Left forelimb (tissue), 1 donor: ENCODE results near the gene EBPL.
"Not testable (repeated sequence)": the region's sequence is repeated elsewhere in the genome, so short reads cannot be mapped to it uniquely, and the experiment has no call there.

Experiments used
- DNase-seq: peaks from one replicate; pipeline ENCODE4 v3.0.0-alpha.2; 2018; ENCODE audit warnings: low spot score

The EBPL gene

DNA sequence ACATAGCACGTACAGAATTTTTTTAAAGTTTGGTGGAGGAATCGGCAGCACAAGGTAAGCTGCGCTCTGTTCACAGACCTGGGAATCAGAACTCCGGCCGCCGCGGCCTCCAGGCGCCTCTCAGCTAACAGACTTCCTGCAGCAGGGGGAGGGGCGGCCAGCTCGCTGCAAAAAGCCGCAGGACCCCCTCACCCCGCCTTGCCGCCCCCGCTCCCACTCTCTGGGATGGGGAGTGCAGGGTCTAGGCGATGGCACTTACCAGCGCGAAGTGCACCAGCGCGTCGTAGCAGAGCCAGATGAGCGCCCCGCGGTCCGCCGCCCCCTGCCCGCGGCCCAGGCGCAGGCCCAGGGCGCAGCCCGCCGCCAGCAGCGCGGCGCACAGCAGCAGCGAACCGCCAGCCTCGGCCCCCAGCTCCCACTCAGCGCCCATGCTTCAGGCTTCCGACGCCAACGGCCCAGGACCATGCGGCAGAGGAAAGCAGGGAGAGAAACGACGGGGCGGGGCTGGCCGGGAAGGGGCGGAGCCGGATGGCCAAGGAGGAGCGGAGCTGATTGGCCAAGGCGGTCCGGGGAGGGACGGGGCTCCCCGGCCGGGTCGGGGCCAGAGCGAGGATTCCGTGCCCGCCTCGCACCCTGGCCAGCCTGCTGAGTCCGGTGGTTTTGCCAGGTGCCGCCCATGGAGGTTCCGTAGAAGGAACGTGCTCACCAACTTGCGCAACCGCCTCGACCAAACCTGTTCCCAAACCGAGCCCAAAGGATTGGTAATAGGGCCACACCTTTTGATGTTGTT lies at the start of gene EBPL:
EBPL (minus strand) TSS at position 492 of the 790 bp plus-strand sequence; CDS start at position 430, 62 bp downstream.
- peak; percentile 97 for DNase-seq

DNA sequence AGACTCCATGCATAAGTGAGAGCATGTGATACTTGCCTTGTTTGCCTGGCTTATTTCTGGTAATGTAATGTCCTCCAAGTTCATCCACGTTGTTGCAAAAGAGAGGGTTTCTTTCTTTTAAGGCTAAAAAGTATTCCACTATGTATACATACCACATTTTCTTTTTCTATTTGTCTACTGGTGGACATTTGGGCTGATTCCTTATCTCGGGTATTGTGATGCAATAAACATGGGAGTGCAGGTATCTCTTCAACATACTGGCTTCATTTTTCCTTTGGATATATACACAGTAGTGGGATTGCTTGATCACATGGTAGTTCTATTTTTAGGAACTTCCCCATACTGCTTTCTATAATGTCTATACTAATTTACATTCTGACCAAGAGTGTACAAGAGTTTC lies 49.6 kb upstream of the EBPL start:
- no peak for DNase-seq

DNA sequence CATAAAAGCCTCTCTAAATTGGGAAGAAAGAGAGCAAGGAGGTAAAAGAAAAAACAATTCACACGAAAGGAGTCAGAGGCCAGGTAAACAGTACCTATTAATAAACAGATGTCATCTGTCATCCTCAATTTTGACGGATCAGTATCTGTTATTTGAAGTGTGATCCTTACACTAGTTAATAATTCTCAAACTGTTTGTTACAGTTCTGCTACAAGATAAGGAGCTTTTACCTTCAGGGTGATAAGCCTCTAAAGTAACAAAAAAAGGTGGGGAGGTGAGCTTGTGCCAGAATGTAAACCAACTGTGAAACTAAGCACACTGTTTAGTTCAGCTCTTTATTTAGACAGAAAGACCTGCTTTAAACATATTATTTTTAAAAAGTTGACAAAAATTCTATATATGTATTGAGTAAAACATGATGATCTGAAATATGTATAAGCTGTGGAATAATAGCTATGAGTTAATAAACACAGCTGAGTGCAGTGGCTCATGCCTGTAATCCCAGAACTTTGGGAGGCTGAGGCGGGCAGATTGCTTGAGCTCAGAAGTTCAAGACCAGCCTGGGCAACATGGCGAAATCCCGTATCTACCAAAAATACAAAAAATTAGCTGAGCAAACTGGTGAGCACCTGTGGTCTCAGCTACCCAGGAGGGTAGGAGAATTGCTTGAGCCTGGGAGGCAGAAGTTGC lies 48.4 kb upstream of the EBPL start:
- DNase-seq, result no peak

DNA sequence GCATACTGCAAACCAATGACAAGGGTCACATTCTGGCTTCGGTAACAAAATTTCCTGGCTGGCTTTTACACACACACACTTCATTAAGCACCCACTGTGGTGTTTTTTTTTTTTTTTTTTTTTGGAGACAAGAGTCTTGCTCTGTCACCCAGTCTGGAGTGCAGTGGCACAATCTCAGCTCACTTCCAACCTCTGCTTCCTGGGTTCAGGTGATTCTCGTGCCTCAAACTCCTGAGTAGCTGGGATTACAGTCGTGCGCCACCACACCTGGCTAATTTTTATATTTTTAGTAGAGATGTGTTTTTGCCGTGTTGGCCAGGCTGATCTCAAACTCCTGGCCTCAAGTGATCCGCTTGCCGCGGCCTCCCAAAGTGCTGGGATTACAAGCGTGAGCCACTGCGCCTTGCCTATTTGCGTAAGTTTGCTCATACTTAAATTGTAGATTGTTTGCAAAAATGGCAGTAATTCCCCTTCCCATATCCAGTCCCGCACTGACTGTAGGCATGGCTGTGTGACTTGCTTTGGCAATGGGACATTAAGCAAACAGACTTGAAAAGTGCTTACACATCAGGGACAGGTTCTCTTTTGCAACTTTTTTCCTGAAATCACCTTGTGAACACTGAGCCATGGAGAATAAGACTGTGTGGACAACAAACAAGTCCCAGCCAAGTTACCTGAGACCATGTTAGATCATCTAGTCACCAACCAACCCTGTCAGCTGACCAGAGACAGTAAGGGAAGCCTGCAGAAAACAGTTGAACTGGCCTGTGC lies 42.1 kb upstream of the EBPL start:
- DNase-seq, result no peak

DNA sequence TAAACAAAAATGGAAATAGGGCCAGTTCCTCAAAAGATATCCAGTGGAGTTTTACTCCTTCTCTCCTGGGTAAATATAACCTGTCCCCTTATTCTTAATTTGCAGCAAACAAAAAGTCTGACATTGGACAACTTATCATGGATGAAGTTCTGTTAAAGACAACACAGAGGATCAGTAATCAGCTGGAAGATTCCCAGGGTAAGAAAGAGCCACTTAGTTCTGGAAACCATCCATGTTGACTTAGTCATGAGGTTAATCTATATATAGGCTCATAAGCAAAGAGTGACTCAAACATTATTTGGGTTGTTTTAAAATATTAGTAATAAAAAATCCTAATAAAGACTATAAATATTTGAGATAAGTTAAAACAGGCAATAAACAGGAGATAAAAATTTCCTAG lies 40.5 kb upstream of the EBPL start:
- no peak for DNase-seq

DNA sequence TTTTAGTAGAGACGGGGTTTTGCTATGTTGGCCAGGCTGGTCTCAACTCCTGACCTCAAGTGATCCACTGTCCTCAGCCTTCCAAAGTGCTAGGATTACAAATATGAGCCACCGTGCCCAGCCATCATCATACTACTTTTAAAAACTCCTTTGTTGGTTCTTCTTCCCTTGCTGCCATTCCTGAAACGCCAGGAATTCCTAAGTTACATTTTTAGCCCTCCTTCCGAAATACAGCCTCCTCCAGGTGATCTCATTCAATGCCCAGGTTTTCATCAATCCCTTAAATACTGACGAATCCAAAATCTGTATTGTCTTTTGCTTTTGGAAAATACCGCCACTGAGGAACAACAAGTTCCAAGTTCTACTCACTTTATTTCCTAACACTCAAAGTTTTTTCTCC lies 25.3 kb upstream of the EBPL start:
- no peak for DNase-seq

DNA sequence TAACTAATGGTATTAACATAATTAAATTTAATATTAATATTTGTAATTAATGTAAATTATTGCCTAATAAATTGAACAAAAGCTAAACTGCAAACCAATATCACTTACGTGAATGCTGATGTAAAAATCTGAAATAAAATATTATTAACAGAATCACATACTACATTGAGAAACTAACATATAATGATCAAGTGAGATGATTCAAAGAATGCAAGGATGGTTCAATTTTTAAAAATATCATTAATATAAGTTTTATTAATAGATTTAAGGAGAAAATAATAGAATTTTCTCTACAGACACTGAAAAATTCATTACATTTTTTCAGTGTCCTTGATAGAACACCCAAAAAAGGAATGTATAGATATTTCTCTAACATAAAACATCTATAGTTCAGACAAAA lies 23.5 kb upstream of the EBPL start:
- DNase-seq, result no peak

DNA sequence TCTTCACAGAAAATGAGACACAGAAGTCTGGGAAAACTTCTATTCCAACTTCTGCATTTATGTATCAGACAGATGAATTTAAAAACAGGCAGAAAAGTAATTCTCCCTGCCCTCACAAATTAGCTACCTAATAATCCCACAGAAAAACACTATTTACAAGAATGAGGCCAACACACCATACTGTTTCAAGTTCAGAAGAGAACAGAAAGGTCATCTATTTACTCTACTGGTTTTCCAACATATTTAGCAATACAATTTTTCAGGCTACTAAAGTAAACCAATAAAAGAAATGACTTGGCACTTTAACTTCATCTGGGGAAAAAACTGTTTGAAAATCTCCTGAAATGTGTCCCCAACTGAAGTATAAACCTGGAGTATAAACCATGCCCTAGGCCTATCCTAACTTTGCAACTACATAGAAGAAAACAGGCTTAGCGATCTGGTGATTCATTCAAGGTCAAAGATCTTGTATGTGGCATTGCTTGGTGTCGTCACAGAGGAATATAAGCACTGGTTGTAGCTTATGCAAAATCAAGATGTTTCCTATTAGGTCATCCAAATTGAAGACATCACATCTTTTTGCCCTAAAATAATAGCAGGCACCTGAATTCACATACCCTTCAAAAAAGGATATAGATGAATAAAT lies 20.1 kb upstream of the EBPL start:
- no peak for DNase-seq

DNA sequence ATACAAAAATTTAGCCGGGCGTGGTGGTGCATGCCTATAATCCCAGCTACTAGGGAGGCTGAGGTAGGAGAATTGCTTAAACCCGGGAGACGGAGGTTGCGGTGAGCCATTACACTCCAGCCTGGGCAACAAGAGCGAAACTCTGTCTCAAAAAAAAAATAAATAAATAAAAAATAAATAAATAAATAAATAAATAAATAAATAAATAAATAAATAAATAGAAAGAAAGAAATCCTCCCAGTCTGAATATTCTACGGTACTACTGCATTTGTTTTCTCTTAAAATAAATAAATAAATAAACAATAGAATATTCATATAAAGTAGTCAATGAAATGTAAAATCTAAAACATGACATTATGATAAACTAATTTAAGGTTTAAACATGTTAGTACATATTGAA lies 13.0 kb upstream of the EBPL start:
- not testable (repeated sequence) for DNase-seq

DNA sequence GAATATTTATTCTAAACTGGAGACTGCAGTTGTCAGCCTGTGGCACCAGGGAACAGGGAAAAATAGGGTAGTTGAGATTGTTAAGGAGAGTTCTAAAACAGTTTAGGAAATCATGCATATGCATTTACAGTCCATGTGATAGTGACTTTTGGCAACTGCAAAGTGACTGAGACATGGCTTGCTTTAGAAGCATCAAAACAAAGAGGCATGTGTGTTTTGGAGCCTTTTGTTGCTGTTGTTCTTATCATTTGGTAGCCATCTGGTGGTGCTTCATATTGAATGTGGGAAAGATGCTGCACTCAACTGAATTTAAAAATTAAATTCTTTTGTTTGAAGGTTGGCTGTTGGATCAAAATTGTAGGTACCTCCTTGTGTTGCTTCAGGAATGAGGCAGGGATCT lies 10.2 kb upstream of the EBPL start:
- DNase-seq, result no peak

DNA sequence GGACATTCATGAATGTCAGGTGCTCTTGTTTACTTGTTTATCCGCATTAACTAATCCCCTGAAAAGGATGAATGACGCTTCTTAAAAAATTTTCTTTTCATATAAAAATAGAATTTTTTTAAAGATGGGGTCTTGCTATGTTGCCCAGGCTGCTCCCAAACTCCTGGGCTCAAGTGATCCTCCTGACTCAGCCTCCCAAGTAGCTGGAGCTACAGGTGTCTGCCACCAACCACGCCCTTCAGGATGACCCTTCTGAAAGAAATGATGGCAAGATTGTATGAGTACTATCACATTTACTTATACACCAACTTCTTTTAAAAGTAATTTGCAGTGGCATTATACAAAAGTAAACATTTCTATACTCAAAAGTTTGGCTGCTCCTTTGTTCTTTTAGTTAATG lies 6.2 kb upstream of the EBPL start:
- no peak for DNase-seq

DNA sequence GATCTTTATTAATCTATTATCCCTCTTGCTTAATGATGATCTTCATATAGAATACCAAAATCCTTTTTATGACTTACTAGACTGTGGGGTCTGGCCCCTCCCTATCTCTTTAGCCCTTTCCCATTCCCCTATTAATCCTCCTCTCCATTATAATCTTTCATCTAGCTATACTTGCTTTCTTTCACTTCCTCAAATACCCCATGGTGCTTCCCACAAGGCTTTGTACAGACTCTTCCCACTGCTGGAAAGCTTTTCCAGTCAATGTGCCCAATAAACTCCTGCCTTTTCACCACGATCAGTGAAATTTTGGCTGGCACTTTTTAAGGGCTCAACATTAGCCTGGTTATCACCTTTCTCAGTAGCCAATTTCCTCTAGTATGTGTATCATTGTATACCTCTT lies 3.2 kb upstream of the EBPL start:
- DNase-seq, result no peak

DNA sequence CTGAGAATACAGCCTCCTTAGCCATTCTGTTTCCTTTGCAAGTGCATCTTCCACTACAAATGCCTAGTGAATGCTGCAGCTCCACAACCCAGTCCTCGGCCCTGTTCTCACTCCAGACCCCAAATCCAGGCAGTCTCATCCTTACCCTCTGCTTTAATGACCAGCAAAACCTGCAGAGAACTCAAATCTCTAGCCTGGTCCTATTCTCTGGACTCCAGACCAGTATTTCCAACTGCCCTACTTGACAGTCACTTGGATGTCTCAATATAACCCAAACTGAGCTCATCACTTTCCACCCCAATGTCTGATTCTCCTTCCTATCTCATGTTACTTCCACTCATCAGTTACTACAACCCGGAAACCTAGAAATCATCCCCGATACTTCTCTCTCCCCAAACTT lies 2.6 kb upstream of the EBPL start:
- DNase-seq, result no peak

DNA sequence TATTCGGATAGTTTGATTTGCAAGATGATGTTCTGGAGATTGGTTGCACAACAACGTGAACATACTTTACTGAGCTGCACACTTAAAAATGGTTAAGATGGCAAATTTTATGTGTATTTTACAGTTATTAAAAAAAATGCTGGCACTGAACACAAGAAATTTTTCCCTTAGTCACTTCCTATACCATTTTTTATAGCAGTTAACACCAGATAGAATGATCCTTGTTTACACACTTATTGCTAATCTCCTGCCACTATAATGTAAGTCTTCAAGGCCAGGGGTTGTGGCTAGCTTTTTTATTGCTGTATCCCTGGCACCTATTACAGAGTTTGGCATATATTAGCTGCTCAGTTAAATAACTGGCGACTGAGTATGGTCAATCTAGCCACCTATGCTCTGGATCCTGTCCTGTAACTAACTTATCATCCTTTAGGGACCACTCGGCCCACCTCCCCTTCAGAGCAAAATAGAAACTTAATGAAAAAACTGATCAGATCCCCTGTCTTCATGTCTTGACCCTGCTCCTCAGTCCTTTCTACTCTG lies 2.0 kb upstream of the EBPL start:
- DNase-seq, result no peak

DNA sequence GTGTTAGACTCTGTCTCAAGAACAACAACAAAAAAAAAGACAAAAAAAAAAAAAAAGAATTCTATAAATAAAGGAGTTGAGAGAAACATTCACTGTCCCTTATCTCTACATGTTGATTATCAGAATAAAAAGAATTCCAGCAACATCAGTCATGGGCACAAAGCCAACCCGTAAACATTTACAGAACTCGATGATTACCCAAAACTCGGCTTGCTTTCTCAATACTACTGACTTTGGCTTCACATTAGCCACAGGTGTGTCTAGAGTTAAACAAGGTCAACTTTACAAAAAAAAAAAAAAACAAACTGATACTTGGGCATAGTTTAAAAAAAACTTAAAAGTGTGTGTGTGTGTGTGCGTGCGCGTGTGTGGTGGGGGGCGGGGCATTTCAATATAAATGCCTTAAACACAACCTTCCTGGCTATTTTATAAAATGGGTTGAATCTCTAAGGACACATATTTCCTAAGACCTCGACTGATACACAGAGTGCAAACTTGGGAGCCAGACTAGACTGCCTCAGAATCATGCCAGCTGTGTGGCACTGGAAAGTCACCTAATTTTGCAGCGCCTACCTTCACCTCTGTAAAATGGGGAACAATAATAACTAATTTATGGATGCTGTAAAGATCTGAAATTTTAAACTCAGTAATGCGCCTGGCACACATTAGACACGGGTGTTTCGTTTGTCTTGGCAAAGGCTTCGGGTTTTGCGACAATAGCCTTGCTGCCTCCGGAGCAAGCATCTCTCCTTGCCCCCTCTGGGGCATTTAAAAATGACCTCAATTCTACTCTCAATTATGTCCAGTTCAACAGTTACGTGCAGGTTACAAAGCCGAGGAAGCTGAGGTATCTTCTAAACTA lies 922 bp downstream of the EBPL start:
- DNase-seq, result no peak

DNA sequence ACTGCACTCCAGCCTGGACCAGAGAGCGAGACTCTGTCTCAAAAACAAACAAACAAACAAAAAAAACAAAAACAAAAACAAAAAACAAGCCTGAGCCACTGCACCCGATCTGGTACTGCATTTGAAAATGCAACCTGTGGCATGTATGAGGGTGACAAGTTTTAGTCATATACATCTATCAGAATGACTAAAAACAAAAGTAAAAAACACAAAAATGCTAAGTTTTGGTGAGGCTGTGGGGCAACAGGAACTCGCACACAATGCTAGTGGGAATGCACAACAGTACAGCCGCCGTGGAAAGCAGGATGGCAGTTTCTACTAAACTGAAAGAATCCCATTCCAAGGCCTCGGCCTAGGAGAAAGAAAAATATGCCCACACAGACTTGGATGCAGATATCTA lies 7.8 kb downstream of the EBPL start:
- DNase-seq, result no peak

DNA sequence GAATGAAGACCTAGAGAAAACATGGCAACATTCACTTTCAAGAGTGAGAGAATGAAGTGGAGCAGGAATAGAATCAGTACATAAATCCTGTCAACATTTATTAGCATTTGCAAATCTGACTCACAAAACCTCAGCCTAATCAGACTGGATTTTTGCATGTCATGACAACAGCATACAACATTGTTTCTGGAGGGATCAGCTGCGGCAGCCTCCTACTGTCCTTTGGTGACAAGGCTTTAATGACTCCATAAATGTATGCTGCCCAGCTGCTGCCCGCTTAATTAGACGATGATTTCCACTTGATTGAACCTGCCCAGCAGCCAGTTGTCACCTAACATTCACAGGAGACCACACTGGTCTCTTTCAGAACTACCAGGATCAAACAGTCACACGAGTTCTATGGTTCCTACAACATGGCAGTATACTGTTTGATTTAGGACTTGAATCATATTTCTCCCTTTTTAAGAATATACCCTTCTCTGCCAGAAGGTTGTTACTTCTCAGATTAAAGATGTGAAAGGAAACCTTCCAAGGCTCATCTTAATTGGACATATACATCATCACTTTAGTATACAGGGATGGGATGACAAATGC lies 9.3 kb downstream of the EBPL start:
- DNase-seq, result no peak

DNA sequence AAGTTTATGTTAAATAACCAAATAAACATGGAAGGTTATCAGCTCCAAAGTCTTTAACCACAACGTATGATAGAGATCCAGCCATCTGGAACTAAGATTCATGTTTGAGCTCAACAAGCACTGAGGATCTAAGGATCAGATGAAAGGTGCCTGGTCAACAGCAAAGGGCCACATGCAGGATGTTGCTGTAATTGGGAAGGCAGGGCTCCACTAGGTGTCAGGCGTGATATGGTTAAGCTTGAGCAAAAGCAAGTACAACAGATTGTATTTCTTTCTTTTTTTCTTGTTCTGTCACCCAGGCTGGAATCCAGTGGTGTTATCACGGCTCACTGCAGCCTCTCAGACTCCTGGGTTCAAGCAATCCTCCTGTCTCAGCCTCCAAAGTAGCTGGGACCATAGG lies 12.0 kb downstream of the EBPL start:
- DNase-seq, result no peak

DNA sequence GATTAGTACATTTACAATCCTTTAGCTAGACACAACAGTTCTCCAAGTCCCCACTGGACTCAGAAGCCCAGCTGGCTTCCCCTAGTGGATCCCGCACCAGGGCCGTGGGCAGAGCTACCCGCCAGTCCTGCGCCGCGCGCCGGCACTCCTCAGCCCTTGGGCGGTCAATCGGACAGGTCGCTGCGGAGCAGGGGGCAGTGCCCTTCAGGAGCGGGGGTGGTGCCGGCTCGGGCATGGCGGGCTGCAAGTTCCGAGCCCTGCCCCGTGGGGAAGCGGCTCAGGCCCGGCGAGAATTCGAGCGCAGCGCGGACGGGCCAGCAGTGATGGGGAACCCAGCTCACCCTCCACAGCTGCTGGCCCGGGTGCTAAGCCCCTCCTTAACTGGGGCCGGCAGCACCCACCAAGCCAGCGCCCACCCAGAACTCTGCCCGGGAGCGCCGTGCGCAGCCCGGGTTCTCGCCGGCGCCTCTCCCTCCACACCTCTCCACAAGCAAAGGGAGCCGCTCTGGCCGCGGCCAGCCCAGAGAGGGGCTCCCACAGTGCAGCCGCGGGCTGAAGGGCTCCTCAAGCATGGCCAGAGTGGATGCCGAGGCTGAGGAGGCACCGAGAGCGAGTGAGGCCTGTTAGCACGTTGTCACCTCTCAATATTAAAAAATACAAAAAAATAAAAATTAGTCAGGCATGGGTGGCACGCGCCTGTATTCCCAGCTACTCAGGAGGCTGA lies 12.9 kb downstream of the EBPL start:
- DNase-seq, result peak; percentile 55
